Hematopoietic multipotent progenitor cell treated with erythropoietin and hydrocortisone succinate and interleukin-3 and kit ligand, for 17 days (in vitro differentiated cells): ENCODE data around the gene COPS8.

Experiments used
- DNase-seq: peaks from one replicate; pipeline ENCODE4 v3.0.0-alpha.2; 2015; ENCODE audit warnings: low spot score

Gene COPS8

GRCh38 chr2:237085248-237086221, at the start of gene COPS8:
Gene COPS8, plus strand, starts transcription at chr2:237085889. Its CDS starts 76 bp downstream, at chr2:237085965.
- DNase-seq = peak; percentile 73

GRCh38 chr2:237039301-237040031, 46.2 kb upstream of the COPS8 start:
- no peak for DNase-seq

GRCh38 chr2:237041231-237041630, 44.5 kb upstream of the COPS8 start:
- no peak for DNase-seq

GRCh38 chr2:237042101-237042500, 43.6 kb upstream of the COPS8 start:
- DNase-seq = no peak

GRCh38 chr2:237043866-237044265, 41.8 kb upstream of the COPS8 start:
- no peak for DNase-seq

GRCh38 chr2:237044281-237044680, 41.4 kb upstream of the COPS8 start:
- no peak for DNase-seq

GRCh38 chr2:237045449-237045848, 40.2 kb upstream of the COPS8 start:
- no peak for DNase-seq

- no peak for DNase-seq
Observed at GRCh38 chr2:237048595-237048994, 37.1 kb upstream of the COPS8 start.

GRCh38 chr2:237051861-237052260, 33.8 kb upstream of the COPS8 start:
- no peak for DNase-seq

- DNase-seq = no peak
Observed at GRCh38 chr2:237053066-237053465, 32.6 kb upstream of the COPS8 start.

- no peak for DNase-seq
Observed at GRCh38 chr2:237055386-237056100, 30.1 kb upstream of the COPS8 start.

GRCh38 chr2:237056287-237056875, 29.3 kb upstream of the COPS8 start:
- DNase-seq = no peak

GRCh38 chr2:237057107-237057506, 28.6 kb upstream of the COPS8 start:
- no peak for DNase-seq

GRCh38 chr2:237057893-237058300, 27.8 kb upstream of the COPS8 start:
- no peak for DNase-seq

GRCh38 chr2:237058423-237058822, 27.3 kb upstream of the COPS8 start:
- no peak for DNase-seq

GRCh38 chr2:237059155-237059875, 26.4 kb upstream of the COPS8 start:
- DNase-seq = no peak

- DNase-seq = no peak
Observed at GRCh38 chr2:237060534-237061312, 25.0 kb upstream of the COPS8 start.

GRCh38 chr2:237061356-237061755, 24.3 kb upstream of the COPS8 start:
- DNase-seq = no peak

- no peak for DNase-seq
Observed at GRCh38 chr2:237062585-237062984, 23.1 kb upstream of the COPS8 start.
